Neutrophil (primary cell): Measurements from ENCODE around the gene ETS1.

Source experiments
- H3K27ac ChIP-seq: fragments of 200-600 bp; sonication (generic); 2 replicates; pipeline ENCODE4 v1.5.1; 2016; ENCODE audit warnings: mild to moderate bottlenecking, moderate library complexity
- H3K27me3 ChIP-seq: fragments of 200-600 bp; sonication (generic); 2 replicates; pipeline ENCODE4 v1.6.0; 2016; ENCODE audit warnings: mild to moderate bottlenecking
- H3K36me3 ChIP-seq: fragments of 200-600 bp; sonication (generic); 2 replicates; pipeline ENCODE4 v1.5.1; 2017
- H3K4me1 ChIP-seq, 2 experiments: fragments of 200-600 bp in 1 of 2; sonication (generic) in 1 of 2; 1 replicate in 1 of 2; 2 replicates in 1 of 2; pipeline versions ENCODE4 v1.5.1 to v1.6.1; 2013 to 2016; ENCODE audit warnings: low read depth in 1 of 2, low read length in 1 of 2, mild to moderate bottlenecking in 1 of 2, moderate library complexity in 1 of 2; ENCODE audit not compliant: control insufficient read depth in 1 of 2, insufficient read depth in 1 of 2
- H3K4me3 ChIP-seq, 2 experiments: fragments of 200-600 bp in 1 of 2; sonication (generic) in 1 of 2; 1 replicate in 1 of 2; 2 replicates in 1 of 2; pipeline ENCODE4 v1.5.1; 2013 to 2016; ENCODE audit warnings: low read depth in 1 of 2, low read length in 1 of 2, mild to moderate bottlenecking in 1 of 2, moderate library complexity in 1 of 2
- H3K9me3 ChIP-seq: fragments of 200-600 bp; sonication (generic); 2 replicates; pipeline ENCODE4 v1.5.1; 2016
- TF ChIP-seq, protein P1 (sequence below): fragments of 200-600 bp; sonication (generic); IDR thresholded peaks from 2 replicates; pipeline ENCODE4 v1.5.1; 2016; ENCODE audit warnings: antibody characterized with exemption

Gene ETS1

DNA sequence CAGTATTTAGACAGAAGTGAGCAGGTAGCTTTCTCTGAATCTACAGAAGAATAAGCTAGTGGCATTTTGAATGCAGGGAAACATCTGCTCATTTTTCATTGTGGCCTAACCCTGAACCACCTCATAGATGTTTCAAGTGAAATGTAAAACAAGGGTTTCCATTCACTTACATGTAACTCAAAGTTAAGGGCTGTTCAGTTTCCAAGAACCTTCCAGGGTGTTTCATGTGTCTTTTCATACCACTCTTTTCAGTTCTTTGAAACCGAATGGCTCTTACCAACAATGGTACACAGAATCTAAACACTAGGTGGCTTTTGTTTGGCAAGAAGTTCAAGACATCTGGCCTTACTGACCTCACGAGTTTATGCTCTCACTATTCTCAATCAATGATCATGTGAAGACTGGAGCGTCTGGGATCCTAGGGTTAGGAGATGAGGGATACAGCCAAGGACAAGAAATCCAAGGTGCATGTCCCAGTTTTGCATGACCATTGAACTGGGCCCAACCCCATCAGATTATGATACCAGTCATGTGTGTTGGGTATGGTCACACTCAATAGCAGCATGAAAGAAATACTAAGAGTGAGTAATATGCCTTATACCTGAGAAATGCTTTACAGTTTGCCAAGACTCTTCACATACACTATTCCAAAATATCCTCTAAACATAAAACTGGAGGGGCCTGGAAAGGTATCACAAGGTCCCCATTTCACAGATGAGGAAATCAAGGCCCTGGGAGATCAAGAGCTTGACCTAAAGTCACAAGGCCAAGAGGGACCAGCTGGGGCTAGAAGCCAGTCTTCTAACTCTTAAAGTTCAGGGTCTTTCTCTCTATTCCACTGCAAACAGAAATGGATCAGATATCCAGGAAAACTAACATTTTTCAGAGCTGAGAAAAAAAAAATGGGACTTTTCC lies 92.7 kb downstream of the ETS1 start:
- Histone ChIP-seq H3K27me3 (no peaks in the 10 kb centered on the region), H3K4me3 (no peak overlapping the region), H3K36me3 (peaks cover 8% of the 10 kb centered on the region), H3K4me1 (peaks cover 52 to 68% of the 10 kb centered on the region in 2 experiments), H3K27ac (no peak overlapping the region), H3K9me3 (no peaks in the 10 kb centered on the region)
- TF ChIP-seq, protein P1, sequence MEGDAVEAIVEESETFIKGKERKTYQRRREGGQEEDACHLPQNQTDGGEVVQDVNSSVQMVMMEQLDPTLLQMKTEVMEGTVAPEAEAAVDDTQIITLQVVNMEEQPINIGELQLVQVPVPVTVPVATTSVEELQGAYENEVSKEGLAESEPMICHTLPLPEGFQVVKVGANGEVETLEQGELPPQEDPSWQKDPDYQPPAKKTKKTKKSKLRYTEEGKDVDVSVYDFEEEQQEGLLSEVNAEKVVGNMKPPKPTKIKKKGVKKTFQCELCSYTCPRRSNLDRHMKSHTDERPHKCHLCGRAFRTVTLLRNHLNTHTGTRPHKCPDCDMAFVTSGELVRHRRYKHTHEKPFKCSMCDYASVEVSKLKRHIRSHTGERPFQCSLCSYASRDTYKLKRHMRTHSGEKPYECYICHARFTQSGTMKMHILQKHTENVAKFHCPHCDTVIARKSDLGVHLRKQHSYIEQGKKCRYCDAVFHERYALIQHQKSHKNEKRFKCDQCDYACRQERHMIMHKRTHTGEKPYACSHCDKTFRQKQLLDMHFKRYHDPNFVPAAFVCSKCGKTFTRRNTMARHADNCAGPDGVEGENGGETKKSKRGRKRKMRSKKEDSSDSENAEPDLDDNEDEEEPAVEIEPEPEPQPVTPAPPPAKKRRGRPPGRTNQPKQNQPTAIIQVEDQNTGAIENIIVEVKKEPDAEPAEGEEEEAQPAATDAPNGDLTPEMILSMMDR = no peak

DNA sequence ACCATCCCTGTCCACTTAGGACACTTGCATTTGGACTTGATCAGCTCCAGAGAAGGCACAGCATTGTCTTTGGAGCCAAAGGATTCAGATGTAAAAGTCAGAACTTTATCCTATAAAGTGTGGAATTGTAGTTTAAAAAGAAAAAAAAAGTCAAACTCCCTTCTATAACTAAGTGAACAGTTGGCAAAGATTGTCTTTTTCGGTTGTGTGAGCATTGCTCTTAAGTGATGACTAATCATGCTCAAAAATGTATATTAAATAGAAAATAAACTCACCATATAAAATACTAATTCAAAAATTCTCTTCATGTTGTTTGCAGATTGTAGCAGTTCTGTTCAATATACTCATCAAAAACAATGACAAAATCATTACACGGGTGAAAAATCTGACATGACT lies 93.8 kb downstream of the ETS1 start:
- Histone ChIP-seq H3K4me1 (peaks cover 52 to 61% of the 10 kb centered on the region in 2 experiments), H3K27ac (peak overlapping the region; percentile 43), H3K36me3 (peaks cover 19% of the 10 kb centered on the region), H3K9me3 (no peaks in the 10 kb centered on the region), H3K27me3 (no peaks in the 10 kb centered on the region), H3K4me3 (no peak overlapping the region)
- TF ChIP-seq, protein P1 = no peak

DNA sequence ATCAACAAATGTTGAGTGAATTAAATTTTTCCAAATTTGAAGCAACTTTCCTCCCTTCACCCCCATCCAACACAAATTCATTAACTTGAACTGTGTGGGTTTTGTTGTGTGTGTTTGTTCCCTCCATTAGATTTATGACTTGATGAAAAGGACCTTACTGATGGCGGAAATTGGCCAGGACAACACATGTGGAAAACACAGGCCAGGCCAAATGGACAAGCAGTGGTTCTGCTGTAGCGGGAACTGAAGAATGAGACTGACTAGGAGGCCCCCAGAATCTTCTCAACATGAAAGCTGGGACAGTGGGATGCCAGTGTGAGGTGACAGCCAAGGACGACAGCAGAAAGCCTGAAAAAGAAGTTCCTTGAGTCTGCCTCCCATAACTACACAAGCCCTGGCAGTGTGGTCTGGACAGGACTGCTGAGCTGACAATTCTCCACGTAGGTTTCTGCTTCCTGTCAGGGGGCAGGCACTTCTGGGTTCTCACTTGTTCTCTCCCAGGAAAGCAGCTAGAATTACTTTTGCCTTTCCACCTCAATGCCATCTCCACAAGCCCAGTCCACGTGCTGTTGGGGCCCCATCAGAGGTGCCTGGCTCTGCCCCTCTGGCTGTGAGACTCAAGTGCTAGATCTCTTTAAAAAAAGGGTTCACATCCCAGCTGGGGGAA lies 94.3 kb downstream of the ETS1 start:
- Histone ChIP-seq H3K4me3 (no peak overlapping the region), H3K27me3 (no peaks in the 10 kb centered on the region), H3K4me1 (peaks cover 52 to 61% of the 10 kb centered on the region in 2 experiments), H3K27ac (peak overlapping the region; percentile 43), H3K9me3 (no peaks in the 10 kb centered on the region), H3K36me3 (peaks cover 25% of the 10 kb centered on the region)
- TF ChIP-seq, protein P1 = no peak

DNA sequence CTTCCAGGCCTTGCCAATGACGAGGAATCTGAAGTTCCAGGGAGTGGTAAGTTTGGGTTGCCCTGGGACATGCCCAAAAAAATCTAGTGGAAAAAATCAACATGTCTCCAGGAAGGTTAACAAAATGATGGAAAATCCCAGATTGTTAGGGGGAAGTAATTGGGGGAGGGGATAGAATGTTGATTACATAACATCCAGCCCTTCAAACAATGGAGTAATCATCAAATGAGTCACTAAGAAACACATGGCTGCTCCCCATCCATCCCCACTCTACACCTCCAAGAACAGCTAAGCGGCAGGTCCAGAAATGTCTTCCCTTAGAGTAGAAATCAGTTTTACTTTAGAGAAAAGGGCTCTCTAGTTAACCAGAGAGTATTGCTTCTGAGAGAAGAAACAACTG lies 94.9 kb downstream of the ETS1 start:
- H3K27me3 ChIP-seq = no peaks in the 10 kb centered on the region
- H3K27ac ChIP-seq = peak overlapping the region; percentile 43
- H3K4me3 ChIP-seq = no peak overlapping the region
- H3K4me1 ChIP-seq = peaks cover 50 to 60% of the 10 kb centered on the region in 2 experiments
- peaks cover 30% of the 10 kb centered on the region for H3K36me3 ChIP-seq
- TF ChIP-seq, protein P1 = no peak
- H3K9me3 ChIP-seq = no peaks in the 10 kb centered on the region

DNA sequence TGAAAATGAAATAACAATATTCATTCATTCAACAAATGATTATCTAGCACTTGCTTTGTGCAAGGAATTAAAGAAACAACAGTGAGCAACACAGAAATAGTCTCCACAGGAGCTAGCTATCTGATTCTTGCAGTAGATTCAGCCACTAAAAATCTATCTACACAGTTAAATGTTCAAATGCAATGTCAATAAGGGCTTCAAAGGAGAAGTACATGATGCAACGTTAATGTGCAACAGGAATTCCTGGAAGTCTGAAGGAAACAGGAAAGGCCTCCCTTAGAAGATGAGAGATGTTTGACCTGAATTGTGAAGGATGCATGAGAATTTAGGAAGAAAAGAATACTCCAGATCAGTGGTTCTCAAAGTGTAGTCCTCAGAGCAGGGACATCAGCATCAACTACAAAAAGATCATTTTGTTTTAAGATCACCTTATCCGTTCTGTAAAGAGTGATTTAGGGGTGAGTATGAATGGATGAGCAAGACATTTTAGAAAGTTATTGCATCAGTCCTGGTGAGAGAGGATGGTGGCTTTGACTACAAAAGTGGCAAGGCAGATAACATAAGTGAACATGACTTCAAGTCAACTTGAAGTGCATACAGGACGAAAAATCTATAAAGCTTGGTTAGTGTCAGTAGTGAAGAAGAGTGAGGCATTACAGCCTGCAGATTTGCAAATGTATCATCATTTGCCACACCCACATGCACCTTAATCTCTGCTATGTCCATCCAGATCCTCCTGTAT lies 96.0 kb downstream of the ETS1 start:
- Histone ChIP-seq H3K4me3 (no peak overlapping the region), H3K4me1 (peaks cover 39 to 50% of the 10 kb centered on the region in 2 experiments), H3K27me3 (no peaks in the 10 kb centered on the region), H3K27ac (peak overlapping the region; percentile 43), H3K36me3 (peaks cover 41% of the 10 kb centered on the region), H3K9me3 (no peaks in the 10 kb centered on the region)
- TF ChIP-seq, protein P1 = no peak
